ENCODE data around the gene RUNX2.

RUNX2 gene

GRCh38 chr6:45431317-45432065, 103.4 kb downstream of the RUNX2 start:
- Histone ChIP-seq H3K4me3 (ENCODE audit: low read depth, low read length) (no peak overlapping the region), H3K27ac (ENCODE audit: extremely low read depth, low read depth, low read length) (no peak overlapping the region), H3K4me1 (ENCODE audit: control insufficient read depth, insufficient read depth, low read length) (peaks cover 16% of the 10 kb centered on the region), H3K9me3 (ENCODE audit: control insufficient read depth, insufficient read depth, low read depth, low read length) (no peaks in the 10 kb centered on the region), H3K36me3 (ENCODE audit: control insufficient read depth in 2 of 2, insufficient read depth in 1 of 2, low read length in 2 of 2) (no peaks in the 10 kb centered on the region)
- POLR2A ChIA-PET: no interaction called here
- no peak for TF ChIP-seq PRDM4 (tag by site-specific recombination; IDR thresholded peaks at IDR 0.05)
- no peak for TF ChIP-seq ZNF521 (tag by site-specific recombination; IDR thresholded peaks at IDR 0.05)
- TF ChIP-seq ZNF138 (tag by site-specific recombination; IDR thresholded peaks at IDR 0.05; ENCODE audit: borderline replicate concordance): no peak
- TF ChIP-seq ZNF404 (tag by site-specific recombination; IDR thresholded peaks at IDR 0.05): no peak
- TF ChIP-seq OSR2 (tag by site-specific recombination; IDR thresholded peaks at IDR 0.05): no peak
- CTCF ChIA-PET: interaction anchor here (0.5 to 1.2 kb wide), 5 partner anchors 9 to 1066 kb away, joined by 3 to 6 read pairs (median 3); no protein-coding TSS in a partner anchor

- no peak overlapping the region for H3K4me3 ChIP-seq (ENCODE audit: low read depth, low read length)
- POLR2A ChIA-PET: no interaction called here
- TF ChIP-seq ZNF362 (tag by site-specific recombination; IDR thresholded peaks at IDR 0.05) (0 out of 2 replicates have a peak, but pooled peaks have one; percentile 59), PRDM10 (tag by site-specific recombination; IDR thresholded peaks at IDR 0.05) (no peak), ZEB2 (tag by site-specific recombination; IDR thresholded peaks at IDR 0.05) (0 out of 2 replicates have a peak, but pooled peaks have one; percentile 26), ZNF404 (tag by site-specific recombination; IDR thresholded peaks at IDR 0.05) (no peak), SP7 (tag by site-specific recombination; IDR thresholded peaks at IDR 0.05) (peak; percentile 74), ZNF350 (tag by site-specific recombination; IDR thresholded peaks at IDR 0.05) (peak; percentile 66; the same call in 1 of the 2 replicates), ZNF133 (tag by site-specific recombination; IDR thresholded peaks at IDR 0.05) (no peak), GLIS2 (tag by site-specific recombination; IDR thresholded peaks at IDR 0.05) (no peak), ZNF366 (tag by site-specific recombination; conservative IDR thresholded peaks at IDR 0.05) (peak; percentile 20; the same call in 1 of the 2 replicates), ZNF280C (tag by site-specific recombination; IDR thresholded peaks at IDR 0.05) (no peak), ZNF843 (tag by site-specific recombination; IDR thresholded peaks at IDR 0.05) (0 out of 2 replicates have a peak, but pooled peaks have one; percentile 35), ZNF37A (tag by site-specific recombination; IDR thresholded peaks at IDR 0.05) (no peak), TCF7L2 (IDR thresholded peaks at IDR 0.05; ENCODE audit: borderline replicate concordance, low read depth, low read length) (0 out of 2 replicates have a peak, but pooled peaks have one; percentile 39), PRDM6 (tag by site-specific recombination; IDR thresholded peaks at IDR 0.05) (peak; percentile 82), ZFP3 (tag by site-specific recombination; IDR thresholded peaks at IDR 0.05; ENCODE audit: low read depth) (no peak), FEZF1 (tag by site-specific recombination; IDR thresholded peaks at IDR 0.05) (peak; percentile 84), ZNF544 (tag by site-specific recombination; IDR thresholded peaks at IDR 0.05) (no peak)
Observed at GRCh38 chr6:45432977-45433376, 104.8 kb downstream of the RUNX2 start.

More at GRCh38 chr6:45432977-45433376, 104.8 kb downstream of the RUNX2 start:
- Histone ChIP-seq H3K27ac (ENCODE audit: extremely low read depth, low read depth, low read length) (no peak overlapping the region), H3K36me3 (ENCODE audit: control insufficient read depth in 2 of 2, insufficient read depth in 1 of 2, low read length in 2 of 2) (no peaks in the 10 kb centered on the region), H3K4me1 (ENCODE audit: control insufficient read depth, insufficient read depth, low read length) (peaks cover 19% of the 10 kb centered on the region), H3K9me3 (ENCODE audit: control insufficient read depth, insufficient read depth, low read depth, low read length) (no peaks in the 10 kb centered on the region)
- CTCF ChIA-PET: no interaction called here
